NCI-H774 (cell line): Measurements from ENCODE around the gene ARHGAP45.
"Not testable (repeated sequence)": the region's sequence is repeated elsewhere in the genome, so short reads cannot be mapped to it uniquely, and the experiment has no call there.

ENCODE experiments used
- DNase-seq: peaks from one replicate; lab custom pipeline; 2025; lab: John Stamatoyannopoulos, UW

ARHGAP45 gene

GRCh38 chr19:1105008-1105872, 38.3 kb downstream of the ARHGAP45 start:
- no peak for DNase-seq

GRCh38 chr19:1105873-1106840, 39.2 kb downstream of the ARHGAP45 start:
- no peak for DNase-seq

- DNase-seq: no peak
These were observed 40.1 kb downstream of the ARHGAP45 start for GRCh38 chr19:1106841-1107660.

- no peak for DNase-seq
These were observed 40.8 kb downstream of the ARHGAP45 start for GRCh38 chr19:1107661-1108261.

GRCh38 chr19:1108291-1109031, 41.5 kb downstream of the ARHGAP45 start:
- DNase-seq: no peak

GRCh38 chr19:1109032-1109551, 42.1 kb downstream of the ARHGAP45 start:
- no peak for DNase-seq

- no peak for DNase-seq
These were observed 43.0 kb downstream of the ARHGAP45 start for GRCh38 chr19:1109697-1110671.

GRCh38 chr19:1110809-1111640, 44.1 kb downstream of the ARHGAP45 start:
- DNase-seq: no peak

GRCh38 chr19:1111641-1112267, 44.8 kb downstream of the ARHGAP45 start:
- DNase-seq: no peak

- no peak for DNase-seq
These were observed 45.5 kb downstream of the ARHGAP45 start for GRCh38 chr19:1112268-1113029.

GRCh38 chr19:1113030-1113985, 46.3 kb downstream of the ARHGAP45 start:
- DNase-seq: peak; percentile 8

GRCh38 chr19:1113986-1114483, 47.1 kb downstream of the ARHGAP45 start:
- DNase-seq: no peak

- not testable (repeated sequence) for DNase-seq
These were observed 47.8 kb downstream of the ARHGAP45 start for GRCh38 chr19:1114728-1115127.

- DNase-seq: no peak
These were observed 48.9 kb downstream of the ARHGAP45 start for GRCh38 chr19:1115646-1116420.
